DMS 273 (cell line): Measurements from ENCODE around the gene MIR17HG.
"Not testable (repeated sequence)": the region's sequence is repeated elsewhere in the genome, so short reads cannot be mapped to it uniquely, and the experiment has no call there.

Experiments
- DNase-seq: peaks from one replicate; lab custom pipeline; 2025; ENCODE audit not compliant: unreplicated experiment; lab: John Stamatoyannopoulos, UW

Gene MIR17HG

GRCh38 chr13:91347996-91348905 lies 764 bp downstream of the MIR17HG start:
- DNase-seq: peak; percentile 67

- DNase-seq: peak; percentile 92
Measured at GRCh38 chr13:91348906-91349435, 1.5 kb downstream of the MIR17HG start.

GRCh38 chr13:91349992-91350911 lies 2.8 kb downstream of the MIR17HG start:
- DNase-seq: no peak

- no peak for DNase-seq
Measured at GRCh38 chr13:91351123-91351522, 3.6 kb downstream of the MIR17HG start.

GRCh38 chr13:91351980-91352379 lies 4.5 kb downstream of the MIR17HG start:
- DNase-seq: no peak

GRCh38 chr13:91352891-91353290 lies 5.4 kb downstream of the MIR17HG start:
- DNase-seq: not testable (repeated sequence)

- no peak for DNase-seq
Measured at GRCh38 chr13:91353494-91353893, 6.0 kb downstream of the MIR17HG start.

- no peak for DNase-seq
Measured at GRCh38 chr13:91355099-91355825, 7.8 kb downstream of the MIR17HG start.

GRCh38 chr13:91355826-91356710 lies 8.6 kb downstream of the MIR17HG start:
- DNase-seq: no peak

GRCh38 chr13:91356919-91357612 lies 9.6 kb downstream of the MIR17HG start:
- peak; percentile 18 for DNase-seq

GRCh38 chr13:91357613-91358386 lies 10.3 kb downstream of the MIR17HG start:
- DNase-seq: peak; percentile 24

- peak; percentile 43 for DNase-seq
Measured at GRCh38 chr13:91358387-91358782, 10.9 kb downstream of the MIR17HG start.

GRCh38 chr13:91359111-91359510 lies 11.6 kb downstream of the MIR17HG start:
- peak; percentile 18 for DNase-seq

GRCh38 chr13:91359631-91360030 lies 12.1 kb downstream of the MIR17HG start:
- no peak for DNase-seq

GRCh38 chr13:91360246-91360751 lies 12.8 kb downstream of the MIR17HG start:
- DNase-seq: no peak

- DNase-seq: no peak
Measured at GRCh38 chr13:91361755-91362271, 14.3 kb downstream of the MIR17HG start.

- DNase-seq: no peak
Measured at GRCh38 chr13:91362908-91363307, 15.4 kb downstream of the MIR17HG start.

- DNase-seq: no peak
Measured at GRCh38 chr13:91368101-91368500, 20.6 kb downstream of the MIR17HG start.
